Parathyroid adenoma (tissue), 2 donors: ENCODE measurements around the gene GABARAPL1.

Experiments used
- H2AFZ ChIP-seq: fragments of 300-600 bp; sonication (generic); one replicate; pipeline ENCODE4 v1.7.0; 2017; ENCODE audit warnings: antibody characterized with exemption, mild to moderate bottlenecking
- H3K27ac ChIP-seq: fragments of 300-600 bp; sonication (generic); one replicate; pipeline ENCODE4 v1.7.0; 2017
- H3K27me3 ChIP-seq: fragments of 300-600 bp; sonication (generic); one replicate; pipeline ENCODE4 v1.7.0; 2017; ENCODE audit warnings: low read length; ENCODE audit not compliant: control insufficient read depth, insufficient read depth
- H3K36me3 ChIP-seq: fragments of 300-600 bp; sonication (generic); one replicate; pipeline ENCODE4 v1.7.0; 2017; ENCODE audit warnings: low read length; ENCODE audit not compliant: control insufficient read depth, insufficient read depth
- H3K4me1 ChIP-seq: fragments of 300-600 bp; sonication (generic); one replicate; pipeline ENCODE4 v1.7.0; 2017; ENCODE audit warnings: control low read depth
- H3K4me2 ChIP-seq: fragments of 300-600 bp; sonication (generic); one replicate; pipeline ENCODE4 v1.7.0; 2017; ENCODE audit warnings: low read length
- H3K4me3 ChIP-seq: fragments of 300-600 bp; sonication (generic); one replicate; pipeline ENCODE4 v1.7.0; 2017; ENCODE audit warnings: low read depth, low read length
- H3K79me2 ChIP-seq: fragments of 300-600 bp; sonication (generic); one replicate; pipeline ENCODE4 v1.7.0; 2017; ENCODE audit warnings: control low read depth
- H3K9ac ChIP-seq: fragments of 300-600 bp; sonication (generic); one replicate; pipeline ENCODE4 v1.7.0; 2017; ENCODE audit warnings: mild to moderate bottlenecking
- H3K9me3 ChIP-seq: fragments of 300-600 bp; sonication (generic); one replicate; pipeline ENCODE4 v1.7.0; 2017; ENCODE audit warnings: low read length; ENCODE audit not compliant: control insufficient read depth
- CTCF ChIP-seq: fragments of 300-600 bp; sonication (generic); IDR thresholded peaks from one replicate; pipeline ENCODE4 v1.7.0; 2017; ENCODE audit warnings: antibody characterized with exemption, mild to moderate bottlenecking
- donor health status: primary hyperparathyroidism.

GABARAPL1 gene

GRCh38 chr12:10170216-10170615 is 42.5 kb upstream of the GABARAPL1 start:
- Histone ChIP-seq H3K4me2 (no peak overlapping the region), H2AFZ (no peak overlapping the region), H3K27ac (no peak overlapping the region), H3K27me3 (no peaks in the 10 kb centered on the region), H3K36me3 (no peaks in the 10 kb centered on the region), H3K4me3 (no peak overlapping the region), H3K9me3 (no peaks in the 10 kb centered on the region), H3K4me1 (no peaks in the 10 kb centered on the region), H3K79me2 (no peaks in the 10 kb centered on the region), H3K9ac (no peak overlapping the region)
- no peak for TF ChIP-seq CTCF

- Histone ChIP-seq H3K9me3 (no peaks in the 10 kb centered on the region), H3K4me1 (no peaks in the 10 kb centered on the region), H3K27me3 (no peaks in the 10 kb centered on the region), H3K9ac (no peak within 1 kb of the TSS), H3K27ac (no peak within 1 kb of the TSS), H3K79me2 (no peaks in the 10 kb centered on the region), H3K4me2 (no peak within 1 kb of the TSS), H3K4me3 (no peak within 1 kb of the TSS), H2AFZ (no peak within 1 kb of the TSS), H3K36me3 (no peaks in the 10 kb centered on the region)
- TF ChIP-seq CTCF: no peak
Observed at GRCh38 chr12:10171973-10172728, 40.5 kb upstream of the GABARAPL1 start, which contains the start of gene OLR1. Gene OLR1, minus strand, starts transcription at chr12:10172132. Its CDS starts 55 bp downstream, at chr12:10172077.

DNA sequence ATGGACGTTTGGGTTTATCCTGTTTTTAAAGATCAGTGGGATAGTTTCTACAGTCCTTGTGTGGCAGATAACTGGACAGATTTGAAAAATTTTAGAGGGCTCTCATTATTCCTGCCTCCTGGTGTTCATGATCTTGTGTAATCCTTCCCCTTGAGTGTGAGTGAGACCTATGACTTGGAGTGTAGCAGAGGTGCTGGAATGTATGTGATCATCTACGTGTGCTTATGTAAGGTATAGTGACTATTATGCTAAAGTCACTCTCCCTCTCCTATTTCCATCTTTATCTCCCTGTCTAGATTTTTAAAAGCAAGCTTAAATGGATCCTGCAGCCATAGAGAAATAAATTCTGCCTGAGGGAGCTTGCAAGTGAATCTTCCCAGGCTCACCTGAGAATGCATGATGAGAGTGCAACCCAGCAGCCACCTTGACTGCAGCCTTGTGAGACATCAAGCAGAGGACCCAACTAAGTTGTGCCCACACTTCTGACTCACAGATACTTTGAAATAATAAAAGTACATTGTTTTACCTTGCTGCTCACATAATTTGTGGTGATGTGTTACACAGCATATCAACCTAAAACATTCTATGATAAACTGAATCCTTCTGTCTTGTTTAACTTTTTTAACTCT is 37.6 kb upstream of the GABARAPL1 start:
- no peaks in the 10 kb centered on the region for H3K36me3 ChIP-seq
- H2AFZ ChIP-seq: no peak overlapping the region
- no peak overlapping the region for H3K4me2 ChIP-seq
- no peak overlapping the region for H3K9ac ChIP-seq
- no peaks in the 10 kb centered on the region for H3K79me2 ChIP-seq
- no peaks in the 10 kb centered on the region for H3K9me3 ChIP-seq
- H3K4me3 ChIP-seq: no peak overlapping the region
- no peaks in the 10 kb centered on the region for H3K27me3 ChIP-seq
- no peak overlapping the region for H3K27ac ChIP-seq
- TF ChIP-seq CTCF: no peak
- no peaks in the 10 kb centered on the region for H3K4me1 ChIP-seq

DNA sequence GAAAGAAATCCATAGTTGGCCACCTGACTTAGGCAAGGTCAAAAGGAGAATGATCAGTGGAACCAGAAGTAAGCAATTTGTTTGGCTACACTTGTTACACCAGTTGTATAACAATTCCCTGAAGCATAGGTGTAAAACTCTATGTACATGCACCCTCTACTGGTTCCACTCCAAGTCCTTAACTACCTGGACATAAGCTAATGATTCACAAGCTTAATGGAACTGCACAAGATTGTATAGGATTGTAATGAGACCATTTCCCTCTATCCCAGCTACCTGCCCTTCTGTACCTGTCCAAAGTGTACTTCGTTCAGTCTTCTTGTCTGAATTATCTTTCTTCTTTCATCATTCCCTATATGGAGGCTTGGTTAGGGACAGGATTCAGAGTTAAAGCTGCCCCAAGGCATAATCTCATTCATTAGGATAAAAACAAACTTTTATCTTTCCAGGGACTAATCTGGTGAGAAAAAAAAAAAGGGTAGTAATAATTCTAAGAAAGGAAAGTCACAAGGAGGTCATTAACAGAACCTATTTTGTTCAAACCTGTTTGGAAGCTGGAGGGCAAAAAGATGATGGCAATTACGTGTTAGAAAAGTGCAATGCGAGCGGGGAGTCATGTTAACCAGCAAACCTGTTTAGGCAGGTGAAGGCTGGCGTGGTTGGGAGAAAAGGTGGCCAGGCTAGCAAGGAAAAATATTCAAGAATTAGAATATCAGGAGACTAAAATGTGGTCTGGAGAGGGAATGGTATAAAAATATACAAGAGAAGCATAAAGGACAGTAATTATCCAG is 36.6 kb upstream of the GABARAPL1 start:
- no peak overlapping the region for H3K4me3 ChIP-seq
- H3K4me1 ChIP-seq: no peaks in the 10 kb centered on the region
- no peak for TF ChIP-seq CTCF
- H3K27me3 ChIP-seq: no peaks in the 10 kb centered on the region
- H3K4me2 ChIP-seq: no peak overlapping the region
- no peak overlapping the region for H2AFZ ChIP-seq
- no peak overlapping the region for H3K9ac ChIP-seq
- no peaks in the 10 kb centered on the region for H3K36me3 ChIP-seq
- no peaks in the 10 kb centered on the region for H3K79me2 ChIP-seq
- H3K27ac ChIP-seq: no peak overlapping the region
- H3K9me3 ChIP-seq: no peaks in the 10 kb centered on the region
